ENCODE data around the gene ADGRG3. TPM values are rescaled to one million over a fixed set of nuclear protein-coding genes. Genes with fewer than 3 reads are reported as not detected.

The ADGRG3 gene
- total and polyA plus RNA-seq, 2 donors (not counting 1 experiment from before 2014, with no cell fraction given): not detected

GRCh38 chr16:57639172-57639887, 28.8 kb upstream of the ADGRG3 start:
- peaks cover 0 to 5% (median 0%) of the 10 kb centered on the region in 3 donors for H3K9me3 ChIP-seq (ENCODE audit: control extremely low read depth in 1 of 3, control insufficient read depth in 2 of 3, insufficient read depth in 1 of 3, low read length in 2 of 3)
- H3K27me3 Mint-ChIP-seq: peaks cover 15% of the 10 kb centered on the region

More at GRCh38 chr16:57639172-57639887, 28.8 kb upstream of the ADGRG3 start:
- CTCF ChIA-PET: interaction anchor here (3.6 kb wide), 1 partner anchor 10 kb away, joined by 12 read pairs; no protein-coding TSS in a partner anchor
- H3K27ac ChIP-seq (ENCODE audit: low read length in 2 of 2): no peak overlapping the region
- no peaks in the 10 kb centered on the region for H4K20me1 ChIP-seq (ENCODE audit: control insufficient read depth, insufficient read depth, low read length, poor library complexity, severe bottlenecking)
- H3K4me1 ChIP-seq (ENCODE audit: control insufficient read depth in 2 of 2, insufficient read depth in 2 of 2, low read length in 2 of 2): peaks cover 4 to 8% of the 10 kb centered on the region in 2 donors
- no peaks in the 10 kb centered on the region for H3K36me3 ChIP-seq (replicated peaks in 1 of 2; ENCODE audit: control extremely low read depth in 1 of 2, control insufficient read depth in 1 of 2, extremely low read depth in 1 of 2, insufficient read depth in 2 of 2, low read length in 1 of 2)
- no peak overlapping the region for H3K4me3 Mint-ChIP-seq
- H3K9ac ChIP-seq (ENCODE audit: low read length): no peak overlapping the region
- no peak overlapping the region for H3K27ac Mint-ChIP-seq
- WGBS (ENCODE audit: insufficient coverage): 41% methylated on average over 20 of the region's 23 CpGs
- no peaks in the 10 kb centered on the region for H3K79me2 ChIP-seq (ENCODE audit: control insufficient read depth, insufficient read depth, low read length)
- POLR2A ChIA-PET: no interaction called here
- ATAC-seq (ENCODE audit: low read depth) (no peak), DNase-seq (peak; percentile 43)
- H3K4me3 ChIP-seq (ENCODE audit: control extremely low read depth in 1 of 5, extremely low read depth in 1 of 5, insufficient read depth in 1 of 5, low read depth in 2 of 5, low read length in 4 of 5): no peak overlapping the region
- H3K4me2 ChIP-seq (replicated peaks; ENCODE audit: low read depth, low read length, poor library complexity, severe bottlenecking): no peak overlapping the region
- TF ChIP-seq CTCF (IDR thresholded peaks at IDR 0.05): no peak
- no peak for TF ChIP-seq EZH2 (IDR thresholded peaks at IDR 0.05; ENCODE audit: borderline replicate concordance, insufficient read depth, low read depth, low read length, poor library complexity, severe bottlenecking)
- intact Hi-C loops (cut with micrococcal nuclease): no loop called here
- no peaks in the 10 kb centered on the region for H3K4me1 Mint-ChIP-seq
- H3K9me3 Mint-ChIP-seq (ENCODE audit: insufficient read depth): no peaks in the 10 kb centered on the region
- H2AFZ ChIP-seq (ENCODE audit: insufficient read depth, low read depth, low read length, poor library complexity, severe bottlenecking): no peak overlapping the region
- peaks cover 0 to 15% (median 2%) of the 10 kb centered on the region in 4 experiments for H3K27me3 ChIP-seq (replicated peaks in 1 of 4; ENCODE audit: control extremely low read depth in 1 of 4, control insufficient read depth in 3 of 4, insufficient read depth in 4 of 4, low read length in 3 of 4)
